HepG2 (cell line): ENCODE data around the gene PDE4DIP. TPM values are rescaled to one million over a fixed set of nuclear protein-coding genes. Genes with fewer than 3 reads are reported as not detected.
A peak's percentile ranks its signal among the peaks of the same experiment; 100 is the strongest.
"Not testable (repeated sequence)": the region's sequence is repeated elsewhere in the genome, so short reads cannot be mapped to it uniquely, and the experiment has no call there.

Experiments used
- ATAC-seq: fragments of 200-7000 bp; cut with Tn5 transposase; 3 replicates; pipeline ENCODE4 v1.9.1; 2020; ENCODE audit warnings: mild to moderate bottlenecking, moderate library complexity
- BruUV-seq: library from RNA; stranded (reverse); fragments of 400-500 nt; replicated peaks from 2 replicates; lab custom pipeline; 2021; lab: Mats Ljungman, UMichigan
- CTCF ChIA-PET: fragments of 300-600 bp; formaldehyde crosslinking; extraction: SDS; loops from one replicate; lab custom pipeline; 2021; ENCODE audit warnings: low total read pairs, inconsistent platforms, low intra/inter-chr PET ratio; lab: Yijun Ruan, JAX
- POLR2A ChIA-PET: fragments of 350-600 bp; sonication (Branson Sonifier 250); formaldehyde crosslinking; loops from one replicate; lab custom pipeline; 2020; ENCODE audit warnings: antibody characterized with exemption, inconsistent platforms; lab: Yijun Ruan, JAX
- DNase-seq: peaks from one replicate; pipeline ENCODE4 v3.0.0-alpha.2; 2015; ENCODE audit warnings: low spot score
- FAIRE-seq: peaks from 3 replicates; lab custom pipeline; 2011; peaks lifted over from hg19 to GRCh38; lab: Jason Lieb, UNC
- H2AFZ ChIP-seq: one replicate; pipeline ENCODE4 v1.6.1; 2011; ENCODE audit warnings: low read length, inconsistent platforms
- H3K27ac ChIP-seq: fragments of 300-600 bp; 3 replicates; pipeline ENCODE4 v1.8.0; 2011; ENCODE audit warnings: mixed run types, mild to moderate bottlenecking, mixed read lengths, low read length, inconsistent platforms; ENCODE audit not compliant: insufficient read depth; ENCODE audit errors: extremely low read length
- H3K27me3 ChIP-seq, 2 experiments: fragments of 200-600 bp in 1 of 2; 2 replicates in 1 of 2; 3 replicates in 1 of 2; pipeline versions ENCODE4 v1.6.0 to v1.8.0; 2011; ENCODE audit warnings: low read length in 2 of 2, mild to moderate bottlenecking in 2 of 2, moderate library complexity in 2 of 2, inconsistent platforms in 1 of 2; ENCODE audit not compliant: insufficient read depth in 2 of 2, control insufficient read depth in 1 of 2
- H3K36me3 ChIP-seq, 2 experiments: fragments of 200-600 bp in 1 of 2; replicated peaks in 1 of 2; 2 replicates in 1 of 2; 3 replicates in 1 of 2; pipeline versions ENCODE4 v1.5.1 to v1.8.0; 2011; ENCODE audit warnings: low read length in 2 of 2, inconsistent platforms in 1 of 2; ENCODE audit not compliant: insufficient read depth in 2 of 2, control insufficient read depth in 1 of 2
- H3K4me1 ChIP-seq: 2 replicates; pipeline ENCODE4 v1.5.1; 2012; ENCODE audit warnings: low read length, inconsistent platforms; ENCODE audit not compliant: insufficient read depth
- H3K4me2 ChIP-seq: 2 replicates; pipeline ENCODE4 v1.6.0; 2011; ENCODE audit warnings: low read depth, low read length, inconsistent platforms
- H3K4me3 ChIP-seq, 3 experiments: fragments of 200-600 bp in 1 of 3; sonication (generic), shearing (Covaris generic) in 1 of 3; replicated peaks in 1 of 3; 2 replicates each; pipeline ENCODE4 v1.5.1; 2011 to 2016; ENCODE audit warnings: low read length in 3 of 3, inconsistent platforms in 2 of 3, low read depth in 2 of 3, mild to moderate bottlenecking in 2 of 3, control low read depth in 1 of 3, mixed read lengths in 1 of 3; ENCODE audit not compliant: insufficient read depth in 1 of 3
- H3K79me2 ChIP-seq: one replicate; pipeline ENCODE4 v1.6.1; 2011; ENCODE audit warnings: low read length, inconsistent platforms; ENCODE audit not compliant: insufficient read depth
- H3K9ac ChIP-seq: 2 replicates; pipeline ENCODE4 v1.6.0; 2011; ENCODE audit warnings: mild to moderate bottlenecking, low read depth, low read length, inconsistent platforms; ENCODE audit not compliant: insufficient read depth
- H3K9me3 ChIP-seq: 2 replicates; pipeline ENCODE4 v1.5.1; 2012; ENCODE audit warnings: mild to moderate bottlenecking, low read length
- H4K20me1 ChIP-seq: 2 replicates; pipeline ENCODE4 v1.6.0; 2011; ENCODE audit warnings: inconsistent platforms, mild to moderate bottlenecking, low read length, moderate library complexity; ENCODE audit not compliant: insufficient read depth
- WGBS: methylation state at CpG from one replicate; pipeline ENCODE4 v1.1.6; 2017; ENCODE audit warnings: low lambda C conversion rate; 5-methylcytosine and 5-hydroxymethylcytosine counted together
- in situ Hi-C: cut with HindIII; loops from 2 replicates; pipeline ENCODE4 v1.10.0; 2017; ENCODE audit warnings: low pct_unique_long_range_greater_than_20kb; ENCODE audit not compliant: extremely low pct_ligation_motif_present
- intact Hi-C: fragments of 100-400 bp; cut with micrococcal nuclease; formaldehyde crosslinking; loops from one replicate; pipeline ENCODE4 v1.10.0; 2022; ENCODE audit not compliant: unreplicated experiment
- polyA plus RNA-seq, 8 experiments: library from polyadenylated mRNA; depleted of rRNA in 3 of 8; stranded (reverse) in 7 of 8; unstranded in 1 of 8; fragments of >200 nt; fragmentation: Illumina TruSeq in 4 of 8; extraction: Trizol in 4 of 8; gene quantifications; 2 replicates each; pipeline versions ENCODE4 v1.2.1 to v1.2.3, GENCODE V29; 2011 to 2016; ENCODE audit warnings: low read depth in 4 of 8, missing spikeins in 1 of 8, mixed read lengths in 1 of 8; ENCODE audit not compliant: insufficient read depth in 1 of 8
- total RNA-seq, 5 experiments: library from RNA; depleted of rRNA; stranded (reverse); fragments of >200 nt; fragmentation: Illumina TruSeq; extraction: Trizol; gene quantifications; 2 replicates each; pipeline ENCODE4 v1.2.3, GENCODE V29; 2016; ENCODE audit warnings: low read depth in 1 of 5

The PDE4DIP gene
- total and polyA plus RNA-seq, 2 of the 13 experiments (the other 11 are each of a cell fraction or from before 2014, with no cell fraction given) = 5.9 to 10.3 TPM

DNA sequence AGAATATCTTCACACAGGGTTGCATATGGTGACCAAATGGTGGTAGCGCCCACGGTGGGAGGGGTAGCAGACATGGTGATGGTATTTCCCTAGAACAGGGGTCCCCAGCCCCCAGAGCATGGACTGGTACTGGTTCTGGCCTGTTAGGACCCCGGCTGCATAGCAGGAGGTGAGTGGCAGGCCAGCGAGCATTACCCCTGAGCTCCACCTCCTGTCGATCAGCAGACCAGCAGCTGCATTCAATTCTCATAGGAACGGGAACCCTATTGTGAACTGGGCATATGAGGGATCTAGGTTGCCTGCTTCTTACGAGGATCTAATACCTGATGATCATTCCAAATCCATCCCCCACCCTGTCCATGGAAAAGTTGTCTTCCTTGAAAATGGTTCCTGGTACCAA is 22.0 kb upstream of the PDE4DIP start:
- 43% methylated on average over 1 of the region's 7 CpGs for WGBS
- FAIRE-seq = not testable (repeated sequence)
- peak; percentile 50; the same call in 2 of the 3 replicates for ATAC-seq

GRCh38 chr1:148823822-148824221 is 20.4 kb upstream of the PDE4DIP start:
- POLR2A ChIA-PET, BruUV-seq: not testable (repeated sequence)

More for the DNA sequence above, 22.0 kb upstream of the PDE4DIP start:
- H3K4me3 ChIP-seq, H3K9ac ChIP-seq, H2AFZ ChIP-seq, H3K9me3 ChIP-seq, H3K4me2 ChIP-seq, POLR2A ChIA-PET, H3K36me3 ChIP-seq, BruUV-seq, H3K79me2 ChIP-seq, intact Hi-C loops, H3K4me1 ChIP-seq, CTCF ChIA-PET, DNase-seq, H3K27ac ChIP-seq, H3K27me3 ChIP-seq, H4K20me1 ChIP-seq, in situ Hi-C loops: not testable (repeated sequence)

DNA sequence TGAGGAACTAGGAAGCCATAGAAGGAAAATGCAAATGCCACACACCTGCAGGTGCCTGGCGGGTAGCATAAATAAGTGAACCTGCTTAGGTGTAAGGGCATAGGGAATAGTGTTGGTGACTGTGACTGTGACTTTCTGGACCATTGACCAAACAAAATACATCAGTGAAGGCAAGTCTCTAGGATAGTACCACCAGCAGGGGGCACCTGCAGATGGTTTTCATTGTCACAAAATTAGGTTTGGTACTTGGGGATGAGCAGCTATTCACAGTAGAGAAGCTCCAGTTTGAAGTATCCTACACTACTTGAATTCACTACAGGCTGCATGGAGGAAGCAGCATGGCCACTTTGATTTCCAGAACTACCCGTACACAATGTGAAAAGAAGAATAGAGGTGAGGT is 19.2 kb upstream of the PDE4DIP start:
- H3K9ac ChIP-seq, DNase-seq, in situ Hi-C loops, POLR2A ChIA-PET, H3K9me3 ChIP-seq, CTCF ChIA-PET, H2AFZ ChIP-seq, H3K4me2 ChIP-seq, H3K4me1 ChIP-seq, H4K20me1 ChIP-seq, BruUV-seq, intact Hi-C loops, H3K27ac ChIP-seq, H3K27me3 ChIP-seq, H3K79me2 ChIP-seq, H3K36me3 ChIP-seq, H3K4me3 ChIP-seq: not testable (repeated sequence)
- FAIRE-seq = peak; percentile 85
- peak; percentile 78 for ATAC-seq
- no CpG with 5 or more reads among the region's 2 CpGs for WGBS

More at GRCh38 chr1:148823822-148824221, 20.4 kb upstream of the PDE4DIP start:
- H3K9ac ChIP-seq, DNase-seq, H3K36me3 ChIP-seq, intact Hi-C loops, H2AFZ ChIP-seq, H3K4me1 ChIP-seq, H3K27ac ChIP-seq, in situ Hi-C loops, H3K9me3 ChIP-seq, H3K4me3 ChIP-seq, H3K79me2 ChIP-seq, H4K20me1 ChIP-seq, H3K4me2 ChIP-seq, H3K27me3 ChIP-seq, CTCF ChIA-PET: not testable (repeated sequence)
- 0% methylated on average over 1 of the region's 2 CpGs for whole genome bisulfite sequencing
- FAIRE-seq (peak; percentile 67), ATAC-seq (peak; percentile 91)

GRCh38 chr1:148828531-148828930 is 15.7 kb upstream of the PDE4DIP start:
- H3K4me1 ChIP-seq, in situ Hi-C loops, H3K27ac ChIP-seq, DNase-seq, H3K36me3 ChIP-seq, intact Hi-C loops, H3K9me3 ChIP-seq, FAIRE-seq, H2AFZ ChIP-seq, ATAC-seq, H4K20me1 ChIP-seq, POLR2A ChIA-PET, BruUV-seq, H3K4me3 ChIP-seq, CTCF ChIA-PET, H3K79me2 ChIP-seq, H3K9ac ChIP-seq, H3K27me3 ChIP-seq, H3K4me2 ChIP-seq: not testable (repeated sequence)
- 0% methylated on average over 2 of the region's 2 CpGs for WGBS
